Activated CD8-positive, alpha-beta memory T cell treated with anti-CD3 and anti-CD28 coated beads for 24 hours (primary cell): ENCODE data around the gene EPHA5.

ENCODE experiments used
- DNase-seq: peaks from one replicate; pipeline ENCODE4 v3.0.0-alpha.2; 2020

The EPHA5 gene

GRCh38 chr4:65482410-65482809, 187.9 kb downstream of the EPHA5 start:
- DNase-seq: no peak

GRCh38 chr4:65472531-65472930, 197.8 kb downstream of the EPHA5 start:
- no peak for DNase-seq

DNA sequence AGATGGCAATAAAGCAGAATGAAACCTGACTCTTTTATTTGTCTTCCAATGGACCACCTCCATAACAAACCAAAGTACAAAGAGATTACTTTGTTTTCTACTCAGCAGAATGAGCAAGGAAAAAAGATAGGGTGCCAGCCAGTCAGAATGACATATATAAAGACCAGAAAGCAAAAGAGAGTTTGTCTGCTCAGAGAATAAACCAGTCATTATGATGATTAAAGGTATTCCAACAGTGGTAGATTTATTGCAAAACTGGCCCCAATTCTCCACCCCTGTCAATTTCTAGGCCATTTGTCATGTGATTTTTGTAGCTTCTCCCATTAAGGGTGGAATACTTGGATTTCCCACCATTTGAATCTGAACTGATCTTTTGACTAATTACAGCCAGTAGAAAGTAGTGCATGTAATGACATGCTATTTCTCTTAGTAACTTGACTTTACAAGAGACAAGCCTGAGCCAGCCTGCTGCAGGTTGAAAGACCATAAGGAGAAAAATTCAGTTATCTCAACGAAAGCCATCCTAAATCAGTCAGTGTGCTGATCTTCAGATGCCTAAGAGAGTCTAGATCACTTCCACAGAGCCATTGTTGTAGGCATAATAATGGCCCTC, 203.1 kb downstream of the EPHA5 start:
- no peak for DNase-seq

DNA sequence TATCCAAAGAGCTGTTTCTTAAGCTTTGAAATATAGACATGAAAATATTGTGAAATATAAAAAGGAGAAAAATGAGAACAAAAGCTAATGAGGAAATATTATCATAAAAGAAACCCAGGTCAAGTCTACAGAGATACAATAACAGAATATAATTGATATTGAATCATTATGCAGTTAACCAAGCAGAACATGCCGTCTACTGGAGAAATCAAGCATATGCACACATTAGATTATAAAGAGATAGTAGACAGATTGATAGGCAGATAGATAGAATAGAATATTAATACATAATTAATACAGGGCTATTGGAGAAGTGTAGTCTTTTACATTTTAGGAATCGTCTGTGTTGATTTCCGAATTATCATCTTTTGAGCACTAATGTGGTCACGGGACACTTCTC, 208.5 kb downstream of the EPHA5 start:
- no peak for DNase-seq

- no peak for DNase-seq
Observed at GRCh38 chr4:65457011-65457410, 213.3 kb downstream of the EPHA5 start.

DNA sequence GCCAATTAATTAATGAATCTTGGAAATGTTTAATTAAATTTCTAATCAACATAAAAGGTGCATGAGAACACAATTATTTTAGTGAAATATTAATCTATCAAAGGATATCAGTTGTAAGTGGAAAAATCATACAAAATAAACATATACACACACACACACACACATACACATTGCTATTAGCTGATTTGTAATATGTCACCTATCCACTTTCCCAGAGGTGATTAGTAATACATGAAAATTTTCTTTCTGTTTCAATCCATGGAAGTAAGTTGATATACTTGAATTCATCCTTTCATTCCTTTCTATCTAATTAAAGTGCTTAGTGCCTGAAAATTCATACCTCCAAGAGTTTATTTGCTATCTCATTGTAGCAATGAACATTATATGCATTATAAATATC, 213.7 kb downstream of the EPHA5 start:
- no peak for DNase-seq

DNA sequence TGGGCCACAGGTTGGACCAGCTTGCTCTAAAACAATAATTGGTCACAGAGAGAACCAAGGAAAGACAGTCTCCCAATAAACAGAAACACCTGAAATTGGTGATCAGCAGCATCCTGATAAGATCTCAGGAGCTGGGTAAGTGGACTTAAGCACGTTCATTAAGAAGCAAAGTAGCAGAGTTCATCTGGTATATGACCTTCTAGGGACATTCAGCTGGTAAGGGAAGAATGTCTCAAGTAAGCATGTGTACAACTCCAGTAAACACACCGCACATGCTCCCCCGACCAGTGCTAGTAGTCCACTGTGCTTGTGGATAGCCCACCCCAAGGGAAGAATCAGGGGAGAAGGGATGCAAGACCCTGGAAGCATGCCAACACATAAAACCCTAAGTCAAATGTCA, 216.9 kb downstream of the EPHA5 start:
- DNase-seq: no peak

GRCh38 chr4:65450899-65451298, 219.4 kb downstream of the EPHA5 start:
- DNase-seq: no peak

GRCh38 chr4:65437102-65437501, 233.2 kb downstream of the EPHA5 start:
- no peak for DNase-seq

DNA sequence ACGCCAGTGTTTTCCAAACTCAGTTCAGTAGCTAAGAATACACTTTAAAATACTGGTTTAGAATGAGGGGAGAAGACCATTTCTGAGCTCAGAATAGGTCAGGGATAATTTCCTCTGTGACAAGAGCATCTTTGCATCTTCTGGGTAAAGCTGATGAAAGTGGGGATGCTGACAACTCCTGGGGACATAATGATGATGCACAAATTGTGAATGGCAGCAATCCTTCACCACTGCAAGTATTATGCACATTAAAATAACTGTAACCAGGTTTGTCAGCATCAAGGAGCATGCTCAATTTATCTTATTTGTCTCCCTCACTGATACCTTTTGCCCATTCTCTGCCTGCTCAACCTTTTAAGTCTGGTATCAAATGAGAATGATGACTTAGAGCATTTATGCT, 248.2 kb downstream of the EPHA5 start:
- no peak for DNase-seq

DNA sequence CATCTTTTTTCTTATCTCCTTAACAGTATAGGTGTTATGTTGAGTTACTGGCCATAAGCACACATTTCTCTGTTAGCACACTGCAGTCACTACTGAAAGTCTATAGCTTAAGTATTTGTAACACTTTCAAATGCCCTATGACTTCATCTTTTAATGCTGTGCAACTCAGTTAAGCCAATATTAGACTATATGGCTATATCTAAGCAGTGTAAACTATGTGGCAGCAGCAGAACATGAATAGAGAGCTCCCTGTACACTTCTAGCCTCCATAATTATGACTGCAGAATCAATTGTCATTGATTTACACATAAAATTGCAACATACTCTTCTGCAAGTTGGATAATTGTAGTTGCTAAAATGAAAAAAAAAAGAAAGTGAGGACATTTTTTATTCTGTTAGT, 250.3 kb downstream of the EPHA5 start:
- DNase-seq: no peak

DNA sequence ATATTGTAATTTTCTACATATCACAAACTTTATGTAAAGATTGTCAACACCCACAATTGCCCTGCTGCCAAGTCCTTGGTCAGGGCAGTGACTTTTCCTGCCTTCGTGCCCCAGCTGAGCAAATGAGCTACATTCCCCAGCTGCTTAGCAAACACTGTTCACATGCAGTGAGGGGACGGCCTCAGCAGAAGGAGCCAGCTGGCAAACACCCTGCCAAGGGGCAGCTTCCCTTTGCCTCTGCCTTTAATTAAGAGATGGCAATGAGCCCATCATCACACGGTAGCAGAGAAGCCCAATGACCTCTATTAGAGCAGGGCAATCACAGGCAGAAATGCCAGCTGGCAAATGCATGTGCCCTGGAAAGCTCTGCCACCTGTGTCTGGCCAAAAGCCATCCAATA, 253.4 kb downstream of the EPHA5 start:
- no peak for DNase-seq

DNA sequence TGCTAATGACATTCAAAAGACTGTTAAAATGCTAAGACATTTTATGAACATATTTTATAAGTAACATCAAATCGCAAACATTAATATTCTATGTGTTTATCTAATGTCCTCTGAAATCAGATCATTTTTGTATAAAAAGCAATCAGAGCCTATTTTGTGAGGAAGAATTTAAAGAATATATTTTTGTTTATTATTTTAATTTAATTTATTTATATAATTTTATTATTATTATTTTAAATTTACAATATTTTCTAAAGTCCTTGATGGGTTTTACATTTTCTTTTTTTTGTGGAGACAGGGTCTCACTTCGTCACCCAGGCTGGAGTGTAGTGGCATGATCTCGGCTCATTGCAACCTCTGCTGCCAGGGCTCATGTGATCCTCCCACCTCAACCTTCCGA, 262.8 kb downstream of the EPHA5 start:
- DNase-seq: no peak

DNA sequence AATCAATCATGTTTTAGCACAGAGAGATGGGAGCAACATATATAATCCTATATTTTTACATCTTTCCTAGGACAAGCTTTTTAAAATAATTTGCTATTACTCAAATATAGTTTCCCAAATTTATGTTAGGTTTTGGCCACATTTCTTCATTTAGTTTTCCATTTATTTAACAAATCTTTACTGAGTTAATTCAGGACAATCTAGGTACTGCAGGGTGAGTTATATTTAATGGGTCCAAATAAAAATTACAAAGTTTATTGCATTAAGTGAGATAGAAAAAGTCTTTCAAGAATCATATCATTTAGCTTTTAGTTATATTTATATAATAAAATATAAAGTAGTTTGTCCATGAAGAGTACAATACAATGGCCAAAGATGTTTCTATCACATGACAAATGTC, 269.2 kb downstream of the EPHA5 start:
- DNase-seq: no peak

DNA sequence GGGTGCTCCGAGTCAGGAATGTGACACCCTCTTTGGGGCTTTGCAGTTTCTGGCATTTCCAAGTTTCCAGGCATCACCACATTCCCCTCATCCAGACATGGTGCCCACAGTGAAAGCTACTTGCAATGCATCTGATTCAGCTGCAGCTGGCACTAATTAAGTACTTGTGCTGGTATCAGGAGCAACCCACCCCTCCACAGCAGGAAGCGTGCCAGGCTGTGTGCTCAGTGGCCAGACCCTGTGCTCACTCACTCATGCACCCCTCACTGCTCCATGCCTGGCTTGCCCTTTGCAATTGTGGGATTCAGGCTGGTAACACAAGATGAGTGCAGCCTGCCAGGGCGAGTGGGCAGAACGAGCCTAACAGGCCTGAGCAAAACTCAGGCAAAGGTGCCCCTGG, 271.2 kb downstream of the EPHA5 start:
- no peak for DNase-seq

DNA sequence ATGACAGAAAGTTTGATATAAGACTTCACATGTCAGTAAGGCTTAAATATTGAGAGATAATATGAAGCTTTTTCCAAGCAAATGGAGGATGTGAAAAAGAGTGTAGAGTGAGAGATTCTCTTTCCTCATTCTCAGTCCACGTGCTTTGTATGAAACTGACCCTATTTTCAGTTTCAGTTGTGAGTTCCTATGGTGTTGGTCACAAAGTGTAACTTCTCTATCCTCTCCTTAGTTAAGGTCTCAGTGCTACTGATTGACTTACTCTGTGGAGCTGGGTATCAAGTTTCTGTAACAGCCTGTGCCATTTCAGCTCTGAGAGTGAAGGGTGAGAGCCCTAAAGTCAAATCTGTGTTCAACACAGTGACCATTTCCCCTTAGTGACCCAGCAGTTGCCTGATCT, 277.2 kb downstream of the EPHA5 start:
- no peak for DNase-seq

DNA sequence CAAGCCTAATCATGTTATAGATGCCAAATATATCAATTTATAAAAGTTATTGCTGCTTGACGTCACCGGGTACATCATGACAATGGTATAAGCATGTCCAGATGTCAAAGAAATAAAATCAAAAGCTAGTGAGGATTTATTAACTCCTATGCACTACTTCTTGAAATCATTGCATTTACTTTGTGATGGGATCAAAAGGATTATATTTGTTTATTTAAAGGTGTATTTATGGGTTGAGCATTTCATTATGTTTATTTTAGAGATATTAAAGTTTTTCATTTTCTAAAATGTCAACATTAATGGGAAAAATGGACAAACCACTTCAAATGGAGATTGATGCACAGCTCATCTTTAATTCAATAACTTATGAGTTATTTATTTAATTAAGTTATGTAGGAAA, 277.8 kb downstream of the EPHA5 start:
- DNase-seq: no peak

- DNase-seq: no peak
Observed at GRCh38 chr4:65391814-65392213, 278.5 kb downstream of the EPHA5 start.

- DNase-seq: no peak
Observed at GRCh38 chr4:65391382-65391781, 278.9 kb downstream of the EPHA5 start.

DNA sequence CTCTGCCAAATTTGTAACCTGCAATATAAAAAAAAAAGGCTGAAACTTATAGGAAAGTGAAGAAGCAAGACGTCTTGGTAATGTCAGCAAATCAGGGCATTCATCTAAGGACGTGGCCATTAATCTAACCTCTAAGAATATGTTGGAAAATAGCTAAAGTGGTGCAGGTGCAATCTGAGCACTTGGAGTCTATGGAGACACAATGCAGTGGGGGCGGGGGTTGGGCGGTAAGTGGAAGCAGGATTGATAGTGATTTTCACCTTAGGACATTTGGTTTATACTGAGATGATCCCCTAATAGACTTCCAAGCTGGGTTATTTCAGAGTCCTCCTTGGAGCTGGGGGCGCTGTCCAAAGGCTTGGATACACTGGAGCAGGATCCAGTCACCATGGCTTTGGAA, 283.4 kb downstream of the EPHA5 start:
- no peak for DNase-seq

DNA sequence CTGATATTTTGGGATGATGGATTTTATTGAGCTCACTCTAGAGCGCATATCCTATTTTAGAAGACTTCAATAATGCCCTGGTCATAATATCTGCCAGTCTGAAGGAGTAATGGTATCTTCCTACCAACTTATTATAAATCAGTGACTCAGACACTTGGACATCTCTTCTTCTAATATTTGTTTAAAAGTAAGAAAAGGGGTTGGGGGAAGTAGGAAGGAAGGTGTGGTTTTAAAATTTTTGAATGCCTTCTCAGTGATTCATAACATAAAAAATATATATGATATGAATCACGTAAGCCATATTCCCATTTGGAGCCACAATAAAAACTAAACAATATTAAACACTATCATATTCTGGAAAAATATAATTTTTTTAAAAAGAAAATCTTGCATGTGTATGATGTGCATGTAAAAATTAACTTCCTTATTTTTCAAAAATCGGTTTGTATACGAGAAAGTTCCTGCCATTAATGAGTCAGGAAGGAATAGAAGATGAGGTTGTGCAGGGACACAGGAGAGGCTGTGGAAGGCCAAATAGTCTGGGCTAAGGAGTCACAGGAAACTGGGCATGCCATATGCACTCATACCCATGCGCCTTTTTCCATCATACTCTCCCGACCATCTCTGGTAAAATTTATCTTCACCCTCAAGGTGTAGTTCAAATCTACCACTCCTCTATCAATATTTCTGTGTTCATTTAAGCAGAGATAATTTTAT, 286.5 kb downstream of the EPHA5 start:
- no peak for DNase-seq

GRCh38 chr4:65381648-65382047, 288.6 kb downstream of the EPHA5 start:
- DNase-seq: no peak

- no peak for DNase-seq
Observed at GRCh38 chr4:65370709-65371108, 299.6 kb downstream of the EPHA5 start.

GRCh38 chr4:65367306-65367705, 303.0 kb downstream of the EPHA5 start:
- DNase-seq: no peak

DNA sequence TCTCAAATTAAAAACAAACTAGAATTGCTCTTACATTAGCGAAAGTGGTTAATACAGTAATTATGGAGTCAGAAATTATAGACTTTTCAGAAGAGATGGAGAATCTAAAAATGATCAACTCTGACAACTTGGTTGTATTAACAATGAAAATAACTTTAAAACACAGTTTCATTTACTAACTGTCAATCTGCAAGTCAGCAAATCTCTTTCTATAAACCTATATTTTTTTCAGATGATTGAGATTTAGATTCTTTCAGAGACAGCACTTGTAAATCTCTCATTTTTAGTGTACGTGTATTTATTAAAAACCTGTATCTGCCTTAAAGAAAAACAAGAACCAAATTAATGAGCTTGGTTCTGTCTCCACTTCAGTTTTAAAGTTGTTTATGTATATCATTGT, 311.4 kb downstream of the EPHA5 start:
- no peak for DNase-seq
